Measurements from ENCODE around the gene NOP53.
"Not testable (repeated sequence)": the region's sequence is repeated elsewhere in the genome, so short reads cannot be mapped to it uniquely, and the experiment has no call there.

NOP53 gene

GRCh38 chr19:47755065-47755761 is 9.9 kb downstream of the NOP53 start:
- DNase-seq, result no peak

- DNase-seq, result no peak
Measured at GRCh38 chr19:47755762-47756626, 10.6 kb downstream of the NOP53 start.

- DNase-seq, result no peak
Measured at GRCh38 chr19:47756627-47756929, 11.2 kb downstream of the NOP53 start.

GRCh38 chr19:47756953-47757608 is 11.7 kb downstream of the NOP53 start:
- no peak for DNase-seq

GRCh38 chr19:47757617-47758442 is 12.5 kb downstream of the NOP53 start:
- no peak for DNase-seq

- DNase-seq, result no peak
Measured at GRCh38 chr19:47758443-47758804, 13.1 kb downstream of the NOP53 start.

GRCh38 chr19:47760632-47760999 is 15.3 kb downstream of the NOP53 start:
- no peak for DNase-seq

- no peak for DNase-seq
Measured at GRCh38 chr19:47761566-47761965, 16.2 kb downstream of the NOP53 start.

- DNase-seq, result no peak
Measured at GRCh38 chr19:47762151-47762550, 16.8 kb downstream of the NOP53 start.

- no peak for DNase-seq
Measured at GRCh38 chr19:47762615-47763308, 17.4 kb downstream of the NOP53 start.

GRCh38 chr19:47764705-47765104 is 19.4 kb downstream of the NOP53 start:
- DNase-seq, result not testable (repeated sequence)

GRCh38 chr19:47765523-47766358 is 20.4 kb downstream of the NOP53 start:
- peak in 1 of 2 experiments; percentile 79 for DNase-seq

GRCh38 chr19:47766359-47766620 is 20.9 kb downstream of the NOP53 start:
- DNase-seq, result no peak

- DNase-seq, result no peak
Measured at GRCh38 chr19:47766670-47767069, 21.3 kb downstream of the NOP53 start.

GRCh38 chr19:47767349-47767748 is 22.0 kb downstream of the NOP53 start:
- no peak for DNase-seq

GRCh38 chr19:47768604-47769003 is 23.3 kb downstream of the NOP53 start:
- no peak for DNase-seq

GRCh38 chr19:47769534-47769933 is 24.2 kb downstream of the NOP53 start:
- DNase-seq, result no peak

GRCh38 chr19:47771291-47771690 is 25.9 kb downstream of the NOP53 start:
- DNase-seq, result not testable (repeated sequence)

- peak; percentile 26 to 57 for DNase-seq
Measured at GRCh38 chr19:47776568-47776967, 31.2 kb downstream of the NOP53 start.

GRCh38 chr19:47777245-47778048 is 32.1 kb downstream of the NOP53 start:
- DNase-seq, result not testable (repeated sequence)
